Left ventricle myocardium superior (tissue), 1 donor: ENCODE data around the gene TMEM120B. TPM values are rescaled to one million over a fixed set of nuclear protein-coding genes. Genes with fewer than 3 reads are reported as not detected.
A peak's percentile ranks its signal among the peaks of the same experiment; 100 is the strongest.

Experiments
- ATAC-seq: fragments of 200-7000 bp; cut with Tn5 transposase; one replicate; pipeline ENCODE4 v1.9.1; 2020; ENCODE audit warnings: mild to moderate bottlenecking, moderate library complexity
- DNase-seq: peaks from one replicate; pipeline ENCODE4 v3.0.0-alpha.2; 2020
- intact Hi-C: fragments of 100-400 bp; cut with micrococcal nuclease; formaldehyde crosslinking; loops from one replicate; pipeline ENCODE4 v1.11.0; 2022
- total RNA-seq: library from RNA; stranded (reverse); fragmentation: NEBNext Ultra II Directional; extraction: Animal tissue kit (Norgen Biotek cat#: 25700); gene quantifications from one replicate; pipeline ENCODE4 v1.2.1, GENCODE V29; 2021
- donor health status: DM: no; HTN: yes; CAD: no; lungs with severe emphysema.

Gene TMEM120B
- total RNA-seq, 1 donor from 2014 or later, result 9.9 TPM

- peak; percentile 15 for ATAC-seq
- DNase-seq, result peak; percentile 28
- intact Hi-C loops, result no loop called here
Measured at GRCh38 chr12:121823101-121823726, 110.7 kb downstream of the TMEM120B start.

DNA sequence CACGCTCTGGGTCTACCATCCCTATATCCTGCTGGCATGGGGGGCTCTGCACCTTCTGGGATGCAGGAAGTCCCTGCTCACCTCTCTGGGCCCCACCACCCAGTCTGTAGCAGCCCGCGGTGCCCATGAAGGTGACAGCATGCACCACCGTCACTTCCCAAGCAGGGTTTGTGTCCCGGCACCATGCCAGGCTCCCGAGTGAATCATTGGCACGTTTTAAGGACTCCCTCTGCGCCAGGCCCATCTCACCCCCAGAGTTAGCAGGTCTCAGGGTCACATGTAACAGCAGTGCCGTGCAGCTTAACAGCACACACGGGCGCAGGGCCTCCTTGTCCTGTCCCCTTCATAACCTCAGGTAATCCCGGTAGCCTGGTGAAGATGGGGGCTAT lies 111.2 kb downstream of the TMEM120B start:
- no peak for DNase-seq
- intact Hi-C loops, result no loop called here
- no peak for ATAC-seq

- ATAC-seq (peak; percentile 11), DNase-seq (no peak)
- intact Hi-C loops, result no loop called here
Measured at GRCh38 chr12:121825041-121825523, 112.5 kb downstream of the TMEM120B start.

- ATAC-seq (no peak), DNase-seq (peak; percentile 21)
- intact Hi-C loops, result no loop called here
Measured at GRCh38 chr12:121826318-121827150, 114.0 kb downstream of the TMEM120B start.

GRCh38 chr12:121827351-121828099 lies 115.0 kb downstream of the TMEM120B start:
- intact Hi-C loops, result no loop called here
- DNase-seq, result peak; percentile 12
- no peak for ATAC-seq

- no peak for ATAC-seq
- intact Hi-C loops, result no loop called here
- no peak for DNase-seq
Measured at GRCh38 chr12:121828306-121828705, 115.8 kb downstream of the TMEM120B start.

- ATAC-seq (no peak), DNase-seq (no peak)
- intact Hi-C loops, result no loop called here
Measured at GRCh38 chr12:121828826-121829225, 116.3 kb downstream of the TMEM120B start.

DNA sequence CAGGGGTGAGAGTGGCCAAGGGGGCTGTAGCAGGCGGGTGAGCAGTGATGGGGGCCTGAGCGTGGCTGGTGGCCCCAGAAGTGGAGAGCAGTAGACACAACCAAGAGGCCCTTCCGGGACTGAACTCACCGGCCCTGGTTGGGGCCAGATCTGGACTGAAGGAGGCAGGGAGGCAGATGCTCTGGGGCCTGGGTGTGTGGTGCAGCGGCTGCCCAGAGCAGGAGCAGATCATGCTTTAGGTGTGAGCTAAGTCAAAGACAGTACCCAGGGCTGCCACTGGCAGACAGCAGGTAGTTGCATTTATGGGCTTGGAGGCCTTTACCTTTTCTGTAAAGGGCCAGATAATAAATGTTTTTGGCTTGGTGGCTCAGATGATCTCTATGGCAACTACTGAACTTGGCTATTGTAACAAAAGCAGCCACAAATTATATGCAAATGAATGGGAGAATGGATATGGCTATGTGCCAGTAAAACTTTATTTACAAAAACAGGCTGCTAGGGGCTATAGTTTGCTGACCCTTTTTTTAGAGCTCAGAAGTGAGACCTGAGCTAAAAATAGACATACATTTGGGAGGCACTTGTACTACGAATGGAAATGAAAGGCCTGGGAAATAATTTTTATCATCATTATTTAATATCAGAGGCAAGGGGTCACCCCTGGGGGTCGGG lies 116.8 kb downstream of the TMEM120B start:
- intact Hi-C loops, result no loop called here
- peak; percentile 36 for ATAC-seq
- DNase-seq, result no peak

GRCh38 chr12:121830134-121830533 lies 117.6 kb downstream of the TMEM120B start:
- DNase-seq (no peak), ATAC-seq (no peak)
- intact Hi-C loops, result no loop called here

DNA sequence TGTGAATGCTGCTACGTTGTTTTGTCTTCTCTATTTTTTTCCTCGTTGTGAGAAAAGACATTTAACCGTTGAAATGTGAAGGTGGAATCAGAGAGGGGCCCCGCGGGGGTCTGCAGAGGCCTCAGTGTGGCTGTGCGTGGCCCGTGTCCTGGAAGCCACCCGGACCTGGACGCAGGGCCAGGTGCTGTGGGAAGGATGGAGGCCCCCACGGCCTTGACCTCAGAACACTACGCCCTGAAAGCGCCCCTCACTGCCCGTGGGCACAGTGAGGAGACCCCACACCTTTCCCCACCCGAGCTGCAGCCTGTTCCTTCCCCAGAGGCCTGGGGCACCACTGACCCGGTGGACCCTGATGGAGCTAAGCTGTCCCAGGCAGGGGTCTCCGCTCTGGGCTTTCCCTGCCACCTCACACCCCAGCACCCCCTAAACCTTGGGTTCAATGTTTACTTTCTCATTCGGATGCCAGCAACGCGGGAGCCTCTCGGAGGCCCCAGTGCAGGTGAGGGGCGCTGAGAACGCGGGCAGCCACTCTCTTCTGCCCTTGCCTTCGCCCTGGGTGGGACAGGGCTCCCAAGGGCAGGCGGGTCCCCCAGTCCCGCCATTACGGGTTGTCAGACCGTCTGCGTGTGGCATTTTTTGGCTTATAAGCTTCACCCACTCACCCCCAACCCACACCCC lies 118.2 kb downstream of the TMEM120B start:
- DNase-seq (no peak), ATAC-seq (no peak)
- intact Hi-C loops, result no loop called here

Other genes with a start within 250 kb of the TMEM120B start
- gene KDM2B, start 131.7 kb upstream of the TMEM120B start, total RNA-seq, result 14.1 TPM
- 10.1 TPM for gene ORAI1, start 86.2 kb upstream of the TMEM120B start, total RNA-seq
- not detected for gene MORN3, start 43.1 kb upstream of the TMEM120B start, total RNA-seq
- gene RHOF, start 80.9 kb downstream of the TMEM120B start, total RNA-seq, result 48.3 TPM
- 9.0 TPM for gene SETD1B, start 91.3 kb downstream of the TMEM120B start, total RNA-seq
- gene HPD, start 146.1 kb downstream of the TMEM120B start, total RNA-seq, result 2.2 TPM
- gene PSMD9, start 176.0 kb downstream of the TMEM120B start, total RNA-seq, result 30.3 TPM
- gene CFAP251, start 205.8 kb downstream of the TMEM120B start, total RNA-seq, result 0.92 TPM